Measurements from ENCODE around the gene SPOCK1. TPM values are rescaled to one million over a fixed set of nuclear protein-coding genes. Genes with fewer than 3 reads are reported as not detected.
"Not testable (repeated sequence)": the region's sequence is repeated elsewhere in the genome, so short reads cannot be mapped to it uniquely, and the experiment has no call there.

SPOCK1 gene
- 80.3 TPM for polyA plus RNA-seq (2013, experiment 1 of 2; ENCODE audit: insufficient read length)
- 83.1 TPM for polyA plus RNA-seq (2013, experiment 2 of 2; ENCODE audit: insufficient read length)

DNA sequence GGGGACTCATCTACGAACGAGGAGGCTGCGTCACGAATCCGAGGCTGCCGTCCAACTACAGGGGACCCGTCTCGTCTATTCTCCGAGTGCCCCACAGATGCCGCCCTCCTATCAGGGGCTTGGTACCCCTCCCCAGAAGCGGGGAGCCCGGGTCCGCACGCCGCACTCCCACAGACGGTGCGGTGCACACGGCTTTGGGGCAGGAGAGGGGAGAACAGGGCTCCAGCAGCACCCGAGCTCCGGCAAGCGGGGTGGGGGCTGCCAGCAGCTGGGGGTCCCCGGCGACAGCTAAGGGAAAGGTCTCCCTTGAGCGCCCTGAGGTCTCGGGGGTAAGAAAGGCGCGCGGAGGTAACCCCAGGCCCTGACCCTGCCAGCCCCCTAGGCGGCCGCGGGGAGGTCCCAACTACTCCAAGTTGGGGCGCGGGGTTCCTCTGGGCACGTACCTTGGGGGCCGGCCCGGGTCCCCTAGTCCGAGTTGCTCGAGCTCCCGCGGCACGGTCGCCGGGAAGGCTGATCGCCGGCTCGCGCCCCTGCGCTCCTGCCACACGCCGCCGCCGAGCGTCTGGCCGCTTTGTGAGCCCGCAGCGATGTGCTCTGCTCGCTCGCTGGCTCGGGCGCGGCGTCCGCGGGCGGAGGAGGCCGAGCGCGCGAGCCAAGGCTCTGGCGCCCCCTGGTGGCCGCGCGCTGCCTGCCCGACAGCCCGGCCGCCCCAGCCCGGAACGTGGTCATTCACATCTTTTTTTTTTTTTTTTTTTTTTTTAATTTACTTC is at the start of gene SPOCK1:
SPOCK1 (minus strand) TSS at position 591 of the 770 bp plus-strand sequence.
- DNase-seq, result peak; percentile 78

DNA sequence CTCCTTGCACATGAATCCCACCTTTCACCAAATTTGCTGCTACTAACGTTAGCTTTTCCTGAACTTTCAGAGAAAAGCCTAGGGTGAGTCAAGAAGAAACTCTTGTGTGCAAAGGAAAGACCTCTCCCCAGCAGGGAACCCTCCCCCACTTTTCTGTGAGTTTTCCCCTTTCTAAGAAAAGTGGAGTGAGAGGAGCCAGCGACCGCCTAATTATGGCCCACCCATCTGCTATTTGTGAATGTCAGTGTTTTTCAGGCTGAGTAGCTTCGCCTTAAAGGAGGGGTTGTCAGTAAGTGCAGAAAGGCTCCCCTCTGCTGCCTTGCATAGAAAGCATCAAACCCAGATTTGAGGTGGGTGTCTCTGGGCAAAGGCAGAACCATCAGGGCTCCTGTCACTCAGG is 46.8 kb upstream of the SPOCK1 start:
- no peak for DNase-seq

- not testable (repeated sequence) for DNase-seq
Observed at GRCh38 chr5:137535449-137535848, 36.3 kb upstream of the SPOCK1 start.

DNA sequence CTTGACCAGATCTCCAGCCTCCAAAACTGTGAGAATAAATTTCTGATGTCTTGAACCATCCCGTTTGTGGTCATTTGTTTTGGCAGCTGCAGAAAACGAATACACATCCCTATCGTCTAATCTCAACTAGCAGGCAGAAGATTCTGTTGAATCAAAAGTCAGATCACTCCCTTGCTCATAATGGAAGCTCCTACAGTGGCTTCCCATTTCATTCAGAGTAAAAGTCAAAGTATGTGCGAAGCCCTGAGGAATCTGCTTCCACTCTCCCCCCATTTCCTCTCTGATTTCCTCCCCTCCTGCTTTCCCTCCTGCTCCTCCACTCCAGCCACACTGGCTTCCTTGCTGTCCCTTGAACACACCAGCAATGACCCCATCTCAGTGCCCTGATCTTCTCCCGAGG is 34.8 kb upstream of the SPOCK1 start:
- no peak for DNase-seq

DNA sequence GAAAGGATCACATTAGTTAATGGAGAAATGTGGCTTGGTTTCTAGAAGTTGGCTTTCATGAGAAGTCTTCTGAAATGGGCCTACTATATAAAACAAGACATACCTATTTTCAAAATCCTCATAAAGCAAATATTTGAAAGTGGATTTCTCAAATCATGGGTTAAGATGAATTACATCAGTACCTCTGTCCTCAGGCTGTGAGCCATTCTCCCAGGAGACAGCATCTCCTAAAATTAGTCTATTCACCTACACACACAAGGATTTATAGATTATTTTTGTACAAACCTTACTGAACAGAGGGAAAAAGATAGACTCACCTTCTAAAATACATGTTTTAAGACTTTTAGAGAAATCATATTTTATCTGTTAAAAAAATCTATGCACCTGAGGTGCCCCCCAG is 32.1 kb upstream of the SPOCK1 start:
- DNase-seq, result no peak

- no peak for DNase-seq
Observed at GRCh38 chr5:137521246-137521645, 22.1 kb upstream of the SPOCK1 start.

GRCh38 chr5:137516961-137517360 is 17.8 kb upstream of the SPOCK1 start:
- DNase-seq, result no peak

DNA sequence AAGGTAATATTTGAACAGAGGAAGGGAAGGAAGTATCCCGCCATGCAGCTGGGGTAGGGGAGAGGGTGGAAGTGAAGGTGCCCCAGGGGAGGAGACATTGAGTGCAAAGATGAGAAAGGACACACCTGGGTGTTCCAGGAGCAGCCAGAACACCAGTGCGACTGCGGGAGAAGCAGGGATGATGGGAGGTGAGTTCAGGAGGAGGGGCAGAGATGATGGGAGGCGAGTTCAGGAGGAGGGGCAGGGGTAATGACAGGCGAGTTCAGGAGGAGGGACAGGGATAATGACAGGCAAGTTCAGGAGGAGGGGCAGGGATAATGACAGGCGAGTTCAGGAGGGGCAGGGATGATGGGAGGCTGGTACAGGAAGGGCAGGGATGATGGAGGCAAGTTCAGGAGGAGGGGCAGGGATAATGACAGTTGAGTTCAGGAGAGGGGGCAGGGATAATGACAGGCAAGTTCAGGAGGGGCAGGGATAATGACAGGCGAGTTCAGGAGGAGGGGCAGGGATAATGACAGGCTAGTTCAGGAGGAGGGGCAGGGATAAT is 17.2 kb upstream of the SPOCK1 start:
- no peak for DNase-seq

- DNase-seq, result no peak
Observed at GRCh38 chr5:137515238-137515637, 16.1 kb upstream of the SPOCK1 start.

DNA sequence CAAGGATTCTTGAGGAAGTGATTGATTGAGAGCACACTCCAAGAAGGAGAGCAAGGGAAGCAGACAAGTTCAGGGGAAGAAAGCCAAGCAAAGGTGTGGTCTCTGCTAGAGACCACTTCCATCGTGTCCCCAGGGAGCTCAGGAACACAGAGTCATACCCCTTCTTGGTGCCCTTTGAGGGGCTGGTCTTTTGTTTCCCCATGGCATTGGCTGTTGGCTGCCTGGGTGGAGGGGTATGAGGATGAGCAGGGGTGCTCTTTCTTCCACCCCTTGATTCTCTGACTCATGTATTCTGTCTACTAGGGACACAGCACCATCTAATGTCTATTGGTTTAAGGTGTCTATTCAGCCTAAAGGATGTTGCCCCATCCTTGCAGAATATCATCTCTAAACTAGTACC is 11.5 kb upstream of the SPOCK1 start:
- DNase-seq, result no peak

GRCh38 chr5:137507150-137507549 is 8.0 kb upstream of the SPOCK1 start:
- no peak for DNase-seq

- no peak for DNase-seq
Observed at GRCh38 chr5:137506296-137506695, 7.2 kb upstream of the SPOCK1 start.

GRCh38 chr5:137504916-137505315 is 5.8 kb upstream of the SPOCK1 start:
- DNase-seq, result no peak

- DNase-seq, result no peak
Observed at GRCh38 chr5:137503456-137503855, 4.3 kb upstream of the SPOCK1 start.

DNA sequence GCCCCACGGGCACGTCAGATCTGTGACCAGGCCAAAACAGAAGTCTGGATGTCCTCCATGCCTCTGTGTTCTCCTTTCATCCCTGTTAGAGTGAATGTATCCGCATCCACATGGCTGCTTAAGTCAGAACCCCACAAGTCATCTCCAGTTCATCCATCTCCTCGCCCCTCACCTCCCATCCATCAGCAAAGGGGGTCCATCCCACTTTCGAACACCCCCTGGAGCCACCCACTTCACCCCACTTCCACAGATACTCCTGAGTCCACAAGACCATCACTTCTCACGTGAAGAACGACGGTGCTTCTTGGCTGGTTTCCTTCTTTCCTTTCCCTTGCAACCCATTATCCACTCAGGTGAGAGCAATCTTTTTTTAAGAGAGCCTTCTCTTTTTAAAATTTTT is 3.5 kb upstream of the SPOCK1 start:
- no peak for DNase-seq

- peak; percentile 21 for DNase-seq
Observed at GRCh38 chr5:137501846-137502406, 2.8 kb upstream of the SPOCK1 start.

DNA sequence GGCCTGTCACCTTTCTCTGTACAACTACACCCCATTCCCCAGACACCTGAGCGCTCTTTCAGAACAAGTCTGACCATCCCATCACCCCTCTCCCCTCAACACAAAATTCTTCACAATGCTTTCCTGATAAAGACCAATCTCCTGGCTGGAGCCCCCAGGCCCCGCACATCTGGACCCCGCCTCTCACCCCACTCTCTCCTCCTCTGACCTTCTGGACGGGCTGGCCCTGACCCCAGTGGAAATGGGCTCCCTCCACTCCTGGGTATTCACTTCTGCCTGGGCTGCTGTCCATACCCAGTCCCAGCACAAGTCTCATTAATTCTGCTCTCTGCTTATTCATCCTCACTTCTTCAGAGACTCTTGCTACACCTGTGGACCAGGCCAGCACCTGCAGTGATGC is 2.1 kb upstream of the SPOCK1 start:
- no peak for DNase-seq

DNA sequence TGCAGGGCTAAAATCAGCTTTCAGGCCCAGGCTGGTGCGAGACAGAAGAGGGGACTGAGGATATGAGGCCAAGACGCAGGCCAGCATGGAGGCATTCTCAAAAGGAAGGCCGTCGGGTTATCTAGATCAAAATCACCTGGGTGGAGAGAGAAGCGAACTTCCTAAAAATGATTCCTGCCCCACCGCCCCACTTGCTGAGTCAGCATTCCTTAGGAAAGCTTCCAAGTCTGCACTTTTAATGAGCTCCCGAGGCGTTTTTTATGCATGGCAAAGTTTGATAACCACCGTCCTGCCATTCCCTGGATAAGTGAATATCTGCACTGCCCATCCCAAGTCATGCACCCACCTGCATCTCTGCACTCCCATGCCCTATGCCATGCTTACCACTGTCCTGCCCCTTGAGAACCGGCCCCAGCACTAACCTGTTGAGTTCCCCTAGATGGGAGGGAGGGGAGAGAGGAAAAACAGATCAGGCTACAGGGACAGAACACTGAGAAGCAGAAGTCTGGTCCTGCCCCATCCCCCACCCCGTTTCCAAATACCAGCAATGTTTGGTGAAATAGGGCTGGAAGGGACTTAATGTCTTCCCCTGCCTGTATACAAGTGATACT is 1.6 kb upstream of the SPOCK1 start:
- DNase-seq, result no peak

DNA sequence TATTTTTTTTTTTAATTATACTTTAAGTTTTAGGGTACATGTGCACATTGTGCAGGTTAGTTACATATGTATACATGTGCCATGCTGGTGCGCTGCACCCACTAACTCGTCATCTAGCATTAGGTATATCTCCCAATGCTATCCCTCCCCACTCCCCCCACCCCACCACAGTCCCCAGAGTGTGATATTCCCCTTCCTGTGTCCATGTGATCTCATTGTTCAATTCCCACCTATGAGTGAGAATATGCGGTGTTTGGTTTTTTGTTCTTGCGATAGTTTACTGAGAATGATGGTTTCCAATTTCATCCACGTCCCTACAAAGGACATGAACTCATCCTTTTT is 351 bp upstream of the SPOCK1 start:
- DNase-seq, result not testable (repeated sequence)

DNA sequence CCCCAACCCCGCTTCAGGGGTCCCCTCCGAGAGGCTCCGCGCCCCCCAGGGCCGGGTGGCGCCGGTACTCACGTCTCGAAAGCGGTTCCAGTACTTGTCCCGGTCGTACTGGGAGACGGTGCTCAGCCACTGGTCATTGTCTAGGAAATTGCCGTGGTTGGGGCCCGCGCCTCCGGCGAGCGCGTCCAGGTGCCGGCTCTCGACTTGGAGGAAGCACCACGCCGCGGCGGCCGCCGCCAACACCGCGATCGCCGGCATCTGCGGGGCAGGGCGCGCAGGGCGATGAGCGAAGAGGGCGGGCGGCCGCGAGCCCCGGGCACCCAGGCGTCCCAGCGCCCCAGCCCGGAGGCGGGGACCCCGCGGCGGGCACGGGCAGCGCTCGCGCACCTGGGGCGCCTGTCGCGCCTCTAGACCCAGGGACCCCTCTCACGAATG is 808 bp downstream of the SPOCK1 start:
- peak; percentile 11 for DNase-seq

DNA sequence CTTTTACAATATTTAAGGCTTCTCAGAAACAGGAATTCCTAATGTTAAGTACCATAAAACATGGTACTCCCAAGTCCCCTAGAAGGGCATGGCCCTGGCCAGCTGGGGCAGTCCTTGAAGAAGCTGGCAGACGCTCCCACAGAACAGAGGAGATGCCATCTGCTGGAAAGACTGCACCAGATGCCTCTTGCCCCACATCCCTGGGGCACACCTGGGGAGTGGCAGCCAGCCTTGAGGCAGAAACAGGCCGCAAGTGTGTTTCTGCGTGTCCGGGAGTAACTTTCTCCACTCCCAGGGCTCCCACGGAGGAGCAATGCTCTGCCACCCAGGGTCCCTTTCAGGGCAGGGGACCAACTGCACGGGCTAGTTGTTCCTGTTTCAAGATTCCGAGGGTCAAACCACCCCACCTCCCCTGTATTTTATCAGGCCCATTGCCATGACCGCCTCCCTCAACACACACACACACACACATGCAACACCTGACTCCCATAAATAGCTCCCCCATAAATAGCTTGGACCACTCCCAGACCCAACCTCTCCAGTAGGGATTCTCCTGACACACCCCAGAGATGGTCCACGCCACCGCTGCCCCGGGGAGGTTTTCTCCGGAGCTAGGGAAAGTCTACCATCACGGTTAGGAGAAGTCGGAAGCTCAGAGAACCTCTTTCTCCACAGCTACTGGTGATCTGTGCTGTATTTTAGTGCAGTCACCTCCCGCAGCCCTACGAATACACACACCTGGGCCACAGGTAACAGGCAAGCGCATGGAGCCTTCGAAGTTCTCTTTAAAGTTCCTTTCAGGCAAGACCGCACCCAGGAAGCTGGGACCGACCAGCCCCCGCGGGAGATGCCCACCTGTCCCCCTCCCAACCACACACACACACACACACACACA is 1.5 kb downstream of the SPOCK1 start:
- DNase-seq, result no peak

DNA sequence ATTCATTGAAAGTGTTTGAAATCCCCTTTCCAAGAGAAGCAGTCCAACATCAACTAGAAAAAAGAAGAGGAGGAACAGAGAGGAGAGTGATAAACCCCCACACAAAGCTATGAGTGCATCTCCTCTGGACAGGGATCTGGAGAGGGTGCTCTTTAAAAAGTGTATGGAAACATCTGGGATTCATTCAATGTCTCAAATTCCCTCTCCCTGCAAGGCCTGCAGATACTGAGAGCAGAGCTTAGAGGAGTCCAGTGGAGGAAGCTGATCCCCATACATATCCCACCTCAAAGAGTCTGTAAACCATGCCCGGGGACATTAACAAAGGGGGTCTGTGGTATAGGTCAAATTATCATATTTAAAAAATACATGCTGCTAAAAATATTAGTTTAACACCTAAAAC is 2.2 kb downstream of the SPOCK1 start:
- DNase-seq, result peak; percentile 50

DNA sequence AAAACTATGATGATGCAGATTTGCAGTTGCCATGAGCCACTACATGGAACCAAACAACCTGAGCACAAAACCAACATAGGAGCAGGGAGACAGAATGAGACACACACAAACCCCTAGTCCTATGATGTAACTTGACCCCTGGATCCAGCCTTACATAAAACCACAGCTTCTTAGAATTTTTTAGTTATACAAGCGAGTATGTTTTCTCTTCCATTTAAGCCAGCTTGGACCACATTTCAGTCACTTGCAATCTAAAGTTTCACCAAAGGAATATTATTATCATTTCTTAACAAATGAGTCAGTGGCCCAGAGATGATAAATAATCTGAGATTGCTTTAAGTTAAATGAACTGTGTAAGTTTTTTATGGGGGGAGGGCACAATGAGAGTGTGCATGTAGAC is 6.8 kb downstream of the SPOCK1 start:
- DNase-seq, result peak; percentile 88

All from fibroblast of skin of abdomen (primary cell).